ENCODE data around the gene KIF5C. TPM values are rescaled to one million over a fixed set of nuclear protein-coding genes. Genes with fewer than 3 reads are reported as not detected.

KIF5C gene
- total RNA-seq, 1 experiment from 2014 or later, result 1.6 TPM

GRCh38 chr2:148842050-148842449 is 33.0 kb upstream of the KIF5C start:
- no peak overlapping the region for H3K4me3 ChIP-seq (ENCODE audit: low read depth in 2 of 2, low read length in 2 of 2)
- CTCF ChIA-PET, result no interaction called here
- no peaks in the 10 kb centered on the region for H3K27me3 ChIP-seq (ENCODE audit: control insufficient read depth, insufficient read depth, low read length)
- no peaks in the 10 kb centered on the region for H3K9me3 ChIP-seq (ENCODE audit: control insufficient read depth, insufficient read depth, low read depth, low read length)
- in situ Hi-C loops (cut with HindIII; ENCODE audit: low pct_unique_long_range_greater_than_20kb, low sequenced_read_pairs), result no loop called here
- no peak for TF ChIP-seq POLR2AphosphoS5 (IDR thresholded peaks at IDR 0.05; ENCODE audit: low read depth, low read length)
- TF ChIP-seq REST (IDR thresholded peaks at IDR 0.05; ENCODE audit: insufficient read depth in 1 of 2, low read depth in 2 of 2, low read length in 1 of 2), result no peak
- no peak for TF ChIP-seq TCF7L2 (IDR thresholded peaks at IDR 0.05; ENCODE audit: low read depth, low read length)
- no peak for TF ChIP-seq SIN3A (IDR thresholded peaks at IDR 0.05; ENCODE audit: borderline replicate concordance, insufficient read depth, low read depth, low read length)
- no peak for TF ChIP-seq CTCF (IDR thresholded peaks at IDR 0.05)
- H3K36me3 ChIP-seq (ENCODE audit: control insufficient read depth, insufficient read depth, low read length), result no peaks in the 10 kb centered on the region
- no TSS peak for BruUV-seq (replicated peaks)
- ATAC-seq (no peak), DNase-seq (ENCODE audit: low read depth, low spot score) (no peak)
- POLR2A ChIA-PET, result no interaction called here
- no peaks in the 10 kb centered on the region for H3K4me1 ChIP-seq (ENCODE audit: control insufficient read depth, insufficient read depth, low read length)
- no peak overlapping the region for H3K27ac ChIP-seq (ENCODE audit: low read length)
- intact Hi-C loops (cut with micrococcal nuclease; ENCODE audit: unreplicated experiment), result no loop called here

- Histone ChIP-seq H3K4me3 (ENCODE audit: low read depth in 2 of 2, low read length in 2 of 2) (no peak overlapping the region), H3K27ac (ENCODE audit: low read length) (no peak overlapping the region), H3K36me3 (ENCODE audit: control insufficient read depth, insufficient read depth, low read length) (no peaks in the 10 kb centered on the region), H3K4me1 (ENCODE audit: control insufficient read depth, insufficient read depth, low read length) (no peaks in the 10 kb centered on the region), H3K9me3 (ENCODE audit: control insufficient read depth, insufficient read depth, low read depth, low read length) (0 out of 2 replicates have a peak, but pooled peaks cover 4% of the 10 kb centered on the region), H3K27me3 (ENCODE audit: control insufficient read depth, insufficient read depth, low read length) (0 out of 2 replicates have a peak, but pooled peaks cover 2% of the 10 kb centered on the region)
- in situ Hi-C loops (cut with HindIII; ENCODE audit: low pct_unique_long_range_greater_than_20kb, low sequenced_read_pairs), result no loop called here
- CTCF ChIA-PET, result no interaction called here
- no TSS peak for BruUV-seq (replicated peaks)
- DNase-seq (ENCODE audit: low read depth, low spot score), result no peak
- intact Hi-C loops (cut with micrococcal nuclease; ENCODE audit: unreplicated experiment), result no loop called here
- POLR2A ChIA-PET, result no interaction called here
- TF ChIP-seq CTCF (IDR thresholded peaks at IDR 0.05) (no peak), POLR2AphosphoS5 (IDR thresholded peaks at IDR 0.05; ENCODE audit: low read depth, low read length) (no peak), TCF7L2 (IDR thresholded peaks at IDR 0.05; ENCODE audit: low read depth, low read length) (no peak), REST (IDR thresholded peaks at IDR 0.05; ENCODE audit: insufficient read depth in 1 of 2, low read depth in 2 of 2, low read length in 1 of 2) (no peak), SIN3A (IDR thresholded peaks at IDR 0.05; ENCODE audit: borderline replicate concordance, insufficient read depth, low read depth, low read length) (no peak)
- ATAC-seq, result no peak
Observed at GRCh38 chr2:148848146-148848545, 26.9 kb upstream of the KIF5C start.

Data from Panc1 (cell line).